ENCODE measurements around the gene CMC1.
"Not testable (repeated sequence)": the region's sequence is repeated elsewhere in the genome, so short reads cannot be mapped to it uniquely, and the experiment has no call there.

Gene CMC1, protein sequence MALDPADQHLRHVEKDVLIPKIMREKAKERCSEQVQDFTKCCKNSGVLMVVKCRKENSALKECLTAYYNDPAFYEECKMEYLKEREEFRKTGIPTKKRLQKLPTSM

DNA sequence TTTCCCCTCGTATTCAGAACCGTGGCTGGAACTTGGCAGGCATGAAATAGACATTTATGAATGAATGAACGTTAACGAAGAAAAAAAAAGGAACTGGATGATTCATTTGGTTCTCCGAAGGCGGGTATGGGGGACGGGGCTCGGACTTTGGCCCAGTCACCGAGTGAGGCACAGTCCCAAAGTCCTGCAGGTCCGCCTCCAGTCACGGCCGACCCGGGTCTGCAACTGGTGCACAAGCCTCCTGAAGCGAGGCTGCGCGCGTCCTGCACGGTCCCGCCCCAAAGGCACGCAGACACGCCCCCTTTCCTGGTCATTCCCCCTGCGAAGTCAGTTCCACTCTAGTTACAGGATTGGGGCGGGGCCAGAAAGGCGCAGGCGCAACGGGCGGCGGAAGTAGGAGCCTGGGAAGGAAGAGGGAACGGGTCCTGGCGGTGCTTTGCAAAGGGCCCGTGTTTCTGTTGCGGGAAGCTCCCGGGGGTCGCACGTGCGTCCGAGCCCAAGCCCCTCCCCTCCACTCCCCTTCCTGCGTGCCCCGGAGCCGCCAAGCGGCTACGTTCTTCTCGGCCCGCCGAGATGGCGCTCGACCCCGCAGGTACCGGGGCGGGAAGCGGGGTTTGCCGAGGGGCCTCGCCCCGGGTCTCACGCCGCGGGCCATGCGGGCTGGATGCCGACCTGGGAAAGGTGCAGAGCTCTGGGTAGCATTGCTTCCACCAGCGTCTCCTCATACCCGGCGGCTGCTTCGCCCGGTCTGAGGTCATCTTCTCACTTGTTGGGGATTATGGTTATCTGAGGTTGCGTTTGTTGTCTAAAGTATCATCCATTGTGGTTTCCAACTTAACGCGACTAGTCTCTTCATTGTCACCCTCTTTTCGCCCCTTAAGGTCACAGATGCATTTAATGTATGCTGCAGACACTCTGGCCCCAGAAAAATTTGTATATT lies at the start of gene CMC1:
CMC1 (plus strand) TSS at position 399 of the 940 bp plus-strand sequence; CDS start at position 574, 175 bp downstream.
- DNase-seq (ENCODE audit: low read depth), result peak; percentile 77

DNA sequence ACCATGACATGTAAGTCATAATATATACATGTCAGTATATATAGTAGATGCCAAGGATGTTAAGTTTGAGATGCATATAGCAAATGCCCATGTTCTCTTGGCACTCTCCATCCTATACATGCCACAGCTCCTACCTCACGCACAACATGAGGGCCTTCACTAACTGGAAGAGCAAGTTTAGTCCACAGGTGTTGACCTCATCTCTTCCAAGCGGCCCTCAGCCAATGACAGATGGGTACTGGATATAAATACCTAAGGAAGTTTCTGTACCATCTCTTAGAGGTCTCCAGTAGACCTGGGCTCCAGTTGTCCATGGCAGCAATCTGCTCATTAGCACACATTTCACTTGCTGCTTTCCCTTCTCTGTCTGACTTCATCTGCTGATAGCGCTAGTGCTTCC lies 43.3 kb upstream of the CMC1 start:
- DNase-seq (ENCODE audit: low read depth), result no peak

DNA sequence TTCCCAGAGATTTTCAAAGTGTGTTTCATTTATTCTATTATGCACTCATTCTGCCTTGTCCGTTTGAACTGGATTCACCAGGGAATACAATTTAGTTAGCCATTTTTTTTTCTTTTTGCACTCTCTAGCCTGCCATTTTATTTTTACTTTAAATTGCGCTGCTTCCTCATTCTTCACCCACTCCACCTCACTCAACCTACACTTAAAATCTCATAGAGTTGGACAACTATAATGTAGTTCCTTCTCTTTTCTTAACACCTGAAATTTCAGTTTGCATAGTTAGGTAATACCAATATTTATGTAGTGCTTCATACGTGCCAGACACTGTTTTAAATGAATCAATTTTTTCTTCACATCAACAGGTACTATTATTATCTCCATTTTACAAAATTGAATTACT lies 42.4 kb upstream of the CMC1 start:
- no peak for DNase-seq (ENCODE audit: low read depth)

DNA sequence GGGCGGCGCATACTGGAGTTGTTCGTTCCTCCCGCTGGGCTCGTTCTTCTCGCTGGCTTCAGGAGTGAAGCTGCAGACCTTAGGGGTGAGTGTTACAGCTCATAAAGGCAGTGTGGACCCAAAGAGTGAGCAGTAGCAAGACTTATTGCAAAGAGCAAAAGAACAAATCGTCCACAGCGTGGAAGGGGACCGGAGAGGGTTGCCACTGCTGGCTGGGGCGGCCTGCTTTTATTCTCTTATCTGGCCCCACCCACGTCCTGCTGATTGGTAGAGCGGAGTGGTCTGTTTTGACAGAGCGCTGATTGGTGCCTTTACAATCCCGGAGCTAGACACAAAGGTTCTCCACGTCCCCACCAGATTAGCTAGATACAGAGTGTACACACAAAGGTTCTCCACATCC lies 41.8 kb upstream of the CMC1 start:
- not testable (repeated sequence) for DNase-seq (ENCODE audit: low read depth)

DNA sequence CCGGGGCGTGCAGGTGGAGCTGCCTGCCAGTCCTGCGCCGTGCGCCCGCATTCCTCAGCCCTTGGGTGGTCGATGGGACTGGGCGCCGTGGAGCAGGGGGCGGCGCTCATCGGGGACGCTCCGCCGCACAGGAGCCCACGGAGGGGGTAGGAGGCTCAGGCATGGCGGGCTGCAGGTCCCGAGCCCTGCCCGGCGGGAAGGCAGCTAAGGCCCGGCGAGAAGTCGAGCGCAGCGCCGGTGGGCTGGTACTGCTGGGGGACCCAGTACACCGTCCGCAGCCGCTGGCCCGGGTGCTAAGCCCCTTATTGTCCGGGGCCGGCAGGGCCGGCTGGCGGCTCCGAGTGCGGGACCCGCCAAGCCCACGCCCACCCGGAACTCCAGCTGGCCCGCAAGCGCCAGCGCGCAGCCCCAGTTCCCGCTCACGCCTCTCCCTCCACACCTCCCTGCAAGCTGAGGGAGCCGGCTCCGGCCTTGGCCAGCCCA lies 41.0 kb upstream of the CMC1 start:
- DNase-seq (ENCODE audit: low read depth), result not testable (repeated sequence)

DNA sequence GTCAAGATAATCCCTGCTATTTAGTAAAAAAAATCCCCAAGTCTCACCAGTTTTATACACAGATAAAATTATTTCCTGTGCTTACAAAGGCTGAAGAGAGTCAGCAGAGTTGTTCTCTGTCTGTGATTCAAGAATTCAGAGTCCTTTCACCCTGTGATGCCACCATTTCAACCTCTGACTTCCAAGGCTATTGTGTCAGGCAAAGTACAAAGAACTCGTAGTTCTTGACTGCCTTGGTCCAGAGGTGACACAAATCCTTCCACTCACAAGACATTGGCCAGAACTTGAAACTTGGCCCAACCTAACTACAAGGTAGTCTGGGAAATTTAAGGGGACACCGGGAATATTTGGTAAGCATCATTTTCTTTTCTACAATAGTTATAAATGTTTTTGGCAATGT lies 34.9 kb upstream of the CMC1 start:
- DNase-seq (ENCODE audit: low read depth), result no peak

DNA sequence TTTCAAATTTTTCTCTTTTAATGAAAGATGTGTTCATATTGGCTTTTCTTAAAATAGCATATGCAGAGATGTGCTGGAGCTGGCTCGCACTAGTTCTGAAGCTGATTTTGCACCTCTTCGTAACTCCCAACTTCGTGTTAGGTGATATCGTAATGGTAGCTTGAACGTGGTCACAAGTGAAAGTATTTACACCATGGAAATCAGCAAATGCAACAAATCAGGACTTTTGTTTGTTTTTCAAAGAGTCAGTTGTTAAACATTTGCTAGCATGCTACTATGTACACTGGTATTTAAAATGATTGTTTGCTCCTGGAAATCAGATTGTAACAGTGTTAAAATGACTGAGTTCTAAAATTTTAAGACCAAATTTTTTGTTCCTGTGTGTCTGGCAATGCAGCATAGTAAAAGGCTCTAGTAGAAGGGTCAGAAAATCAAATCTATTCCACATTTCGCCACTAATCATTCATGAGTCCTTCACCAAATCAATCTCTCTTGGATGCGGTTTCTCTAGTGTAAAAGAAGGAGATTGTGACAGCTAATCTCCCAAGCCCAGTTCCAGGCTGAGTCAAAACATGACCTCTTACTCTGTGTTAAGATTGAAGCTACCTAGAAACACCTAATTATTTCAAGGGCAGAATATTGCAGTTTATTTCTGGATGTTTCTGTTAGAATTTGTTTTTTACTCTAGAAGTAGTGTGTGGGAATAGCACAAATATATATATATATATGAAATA lies 34.3 kb upstream of the CMC1 start:
- no peak for DNase-seq (ENCODE audit: low read depth)

DNA sequence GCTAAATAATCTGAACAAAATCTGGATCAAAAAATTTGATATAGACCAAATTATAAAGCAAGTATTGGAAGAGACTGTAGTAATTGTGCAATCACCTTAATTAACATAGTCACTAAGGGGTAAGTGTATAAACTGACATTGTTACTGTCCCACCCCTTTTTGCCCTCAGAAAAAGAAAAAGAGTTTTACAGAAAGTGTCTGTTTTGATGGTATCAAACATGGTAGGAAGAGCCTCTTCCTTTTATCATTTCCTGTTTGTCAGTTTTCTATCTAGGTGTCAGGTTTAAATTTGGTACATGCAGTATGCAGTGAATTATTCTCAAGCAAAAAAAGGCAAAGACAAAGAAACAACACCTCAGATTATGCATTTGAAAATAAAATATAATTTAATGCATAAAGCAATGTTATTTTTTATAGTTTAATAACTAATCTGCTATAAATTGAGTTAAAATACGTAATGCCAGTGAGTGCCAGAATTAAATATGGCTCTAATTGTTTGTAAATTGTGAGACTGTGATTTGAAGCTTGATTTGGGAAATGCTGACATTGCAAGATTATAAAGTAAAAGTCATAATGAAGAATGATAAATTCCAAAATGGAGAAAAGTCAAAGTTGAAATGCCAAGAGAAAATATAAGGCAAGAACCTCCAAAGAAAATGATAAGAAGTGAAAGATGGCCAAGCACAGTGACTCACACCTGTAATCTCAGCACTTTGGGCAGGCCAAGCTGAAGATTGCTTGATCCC lies 30.3 kb upstream of the CMC1 start:
- DNase-seq (ENCODE audit: low read depth), result no peak

DNA sequence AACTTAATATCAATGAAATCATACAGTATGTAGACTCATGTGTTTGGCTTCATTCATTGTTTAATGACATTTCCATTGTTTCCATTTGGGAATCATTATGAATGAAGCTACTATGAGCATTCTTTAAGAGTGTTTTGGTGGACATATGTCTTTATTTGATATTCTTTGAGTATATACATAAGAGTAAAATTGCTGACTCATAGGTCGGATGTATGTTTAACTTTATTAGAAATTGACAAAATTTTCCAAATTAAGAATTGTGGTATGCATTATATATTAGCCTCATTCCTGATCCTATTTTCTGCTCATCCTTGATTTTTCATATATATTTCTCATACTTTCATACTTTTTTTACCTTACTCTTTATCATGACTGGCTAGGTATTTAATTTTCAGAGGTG lies 28.7 kb upstream of the CMC1 start:
- DNase-seq (ENCODE audit: low read depth), result no peak

DNA sequence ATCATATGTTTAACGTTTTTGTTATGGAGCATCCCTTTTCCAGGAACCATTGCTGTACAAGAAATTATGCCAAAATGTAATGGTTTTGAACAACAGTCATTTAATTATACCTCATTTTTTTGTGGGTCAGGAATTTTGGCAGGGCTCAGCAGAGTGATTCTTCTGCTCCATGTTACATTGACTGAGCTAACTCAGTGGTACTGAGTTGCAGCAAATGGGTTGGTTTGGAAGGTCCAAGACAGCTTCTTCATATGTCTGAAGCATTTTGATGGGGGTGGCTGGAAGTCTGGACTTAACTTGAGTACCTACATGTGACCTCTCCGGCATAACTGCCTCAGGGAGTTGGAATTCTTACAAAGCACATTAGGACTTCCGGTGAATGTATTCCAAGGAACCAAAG lies 26.0 kb upstream of the CMC1 start:
- DNase-seq (ENCODE audit: low read depth), result no peak

DNA sequence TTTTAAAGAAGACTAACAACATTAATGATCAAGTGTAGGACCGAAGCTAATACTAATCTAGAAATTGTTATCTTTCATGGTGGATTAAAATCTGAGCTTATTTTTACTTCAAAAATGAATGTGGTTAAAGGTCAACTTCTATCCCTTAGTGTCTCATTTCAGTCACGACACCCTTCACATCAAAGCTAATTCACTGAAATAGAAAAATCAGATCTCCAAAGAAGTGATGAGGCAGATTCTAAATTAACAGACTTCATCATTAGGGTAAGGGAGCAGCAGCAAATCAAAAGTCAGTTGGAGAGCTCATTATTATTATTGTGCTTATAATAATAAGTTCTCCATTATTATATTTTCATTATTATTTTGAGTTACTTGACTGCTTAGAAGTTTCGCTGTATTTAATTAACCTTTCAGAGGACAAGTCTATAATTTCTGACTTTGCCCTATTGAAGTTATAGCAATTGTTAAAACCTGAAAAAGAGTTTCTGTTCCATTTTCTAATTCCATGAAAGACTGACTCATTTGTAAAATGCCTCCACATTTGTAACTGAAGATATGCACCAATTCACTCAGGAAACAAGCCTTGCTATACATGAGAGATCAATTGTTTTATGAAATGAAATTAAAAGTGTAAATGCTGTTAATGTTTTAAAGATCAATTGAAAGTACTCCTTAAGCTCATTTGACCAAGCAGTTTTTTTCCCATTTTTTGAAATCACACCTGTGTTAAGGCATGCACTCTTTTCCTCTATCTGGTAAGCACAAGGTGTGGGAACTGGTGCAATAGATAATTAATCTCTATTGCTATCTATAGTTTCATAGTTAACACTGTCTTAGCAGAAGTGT lies 23.1 kb upstream of the CMC1 start:
- DNase-seq (ENCODE audit: low read depth), result no peak

DNA sequence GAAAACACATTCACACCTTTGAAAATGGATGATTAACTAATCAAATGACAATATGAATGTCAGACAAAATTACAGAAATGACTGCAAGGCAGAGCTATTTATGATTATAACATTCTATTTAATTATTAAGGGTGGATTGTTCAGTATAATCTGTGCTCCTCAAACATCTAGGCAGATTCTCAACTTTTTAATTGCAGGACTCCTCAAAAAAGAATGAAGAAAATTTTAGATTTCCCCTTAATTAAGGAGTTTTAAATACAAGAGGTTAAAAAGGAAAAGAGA lies 22.6 kb upstream of the CMC1 start:
- DNase-seq (ENCODE audit: low read depth), result no peak

DNA sequence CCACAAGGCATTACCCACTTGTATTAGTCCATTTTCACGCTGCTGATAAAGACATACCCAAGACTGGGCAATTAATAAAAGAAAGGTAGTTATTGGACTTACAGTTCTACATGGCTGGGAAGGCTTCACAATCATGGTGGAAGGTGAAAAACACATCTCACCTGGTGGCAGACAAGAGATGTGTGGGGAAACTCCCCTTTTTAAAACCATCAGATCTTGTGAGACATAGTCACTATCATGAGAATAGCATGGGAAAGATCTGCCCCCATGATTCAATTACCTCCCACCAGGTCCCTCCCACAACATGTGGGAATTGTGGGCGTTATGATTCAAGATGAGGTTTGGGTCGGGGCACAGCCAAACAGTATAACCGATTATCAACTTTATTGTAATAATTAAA lies 17.0 kb upstream of the CMC1 start:
- no peak for DNase-seq (ENCODE audit: low read depth)

DNA sequence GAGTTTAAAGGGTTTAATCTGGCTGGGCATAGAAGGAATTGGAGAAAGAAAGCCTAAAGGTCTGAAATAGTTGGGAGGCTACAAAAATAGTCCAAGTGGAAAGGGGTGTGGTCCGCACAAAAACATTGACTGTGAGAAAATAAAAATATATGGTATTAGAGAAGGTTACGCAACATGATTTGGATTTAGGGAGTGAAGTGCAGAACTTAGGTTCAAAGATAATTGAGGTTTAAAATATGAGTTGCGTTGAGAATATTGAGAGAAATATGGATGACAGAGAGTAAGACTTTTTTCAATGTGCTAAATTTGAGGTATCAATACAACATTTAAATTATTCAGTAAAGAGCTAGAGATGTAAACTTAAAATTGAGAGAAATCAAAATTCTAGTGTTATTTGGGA lies 15.4 kb upstream of the CMC1 start:
- no peak for DNase-seq (ENCODE audit: low read depth)

DNA sequence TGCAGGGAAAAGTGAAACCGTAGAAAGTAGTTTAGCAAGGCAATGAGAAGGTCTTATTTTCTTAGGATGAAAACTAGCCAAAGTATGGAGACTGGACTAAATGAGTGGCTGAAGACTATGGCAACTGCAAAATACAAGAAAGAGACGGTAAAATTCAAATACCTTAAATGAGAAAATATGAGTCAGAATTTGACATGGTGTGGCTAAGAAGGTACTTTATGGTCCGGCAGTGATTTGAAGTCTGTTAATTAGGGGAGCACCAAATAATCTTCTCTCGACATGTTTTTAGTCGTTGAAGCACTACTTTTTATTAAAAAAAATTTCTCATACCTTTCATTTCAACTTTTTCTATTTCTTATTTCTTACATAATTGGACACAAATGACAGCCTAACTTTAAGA lies 12.8 kb upstream of the CMC1 start:
- no peak for DNase-seq (ENCODE audit: low read depth)

DNA sequence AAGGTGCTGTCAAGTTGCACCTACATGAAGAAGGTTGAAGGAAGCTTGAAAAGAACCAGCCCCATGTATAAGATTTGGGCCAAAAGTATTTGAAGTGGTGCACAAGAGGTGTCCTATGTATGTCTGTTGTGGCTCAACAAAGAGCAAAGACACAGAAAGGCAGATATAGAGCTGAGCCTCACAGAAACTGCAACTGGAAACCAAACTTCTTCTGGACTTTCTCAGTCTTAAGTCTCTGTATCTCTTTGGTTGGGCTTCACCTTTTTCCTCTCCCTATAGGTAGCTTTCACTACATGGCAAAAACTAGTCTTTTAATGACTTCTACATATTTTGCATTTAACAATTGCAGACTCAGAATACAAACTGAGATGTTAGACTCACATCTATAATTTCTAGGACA lies 8.8 kb upstream of the CMC1 start:
- no peak for DNase-seq (ENCODE audit: low read depth)

DNA sequence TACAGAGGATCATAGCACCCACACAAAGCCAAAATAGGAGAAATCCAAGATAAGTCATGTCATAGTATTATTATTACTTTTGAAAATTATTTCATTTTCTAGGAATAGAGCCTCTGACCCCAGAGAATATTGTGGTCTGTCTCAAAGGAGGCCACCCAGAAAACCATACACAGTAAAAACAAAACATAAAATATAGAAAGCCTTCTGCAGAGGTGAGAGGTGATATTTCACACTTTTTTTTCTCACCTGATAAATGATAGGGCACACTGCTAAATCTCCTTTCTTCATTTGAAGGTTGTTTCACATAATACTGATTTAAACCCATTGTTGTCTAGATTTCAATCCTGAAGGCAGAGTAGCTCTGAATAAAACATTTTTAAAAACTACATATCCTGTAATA lies 7.0 kb upstream of the CMC1 start:
- DNase-seq (ENCODE audit: low read depth), result no peak

DNA sequence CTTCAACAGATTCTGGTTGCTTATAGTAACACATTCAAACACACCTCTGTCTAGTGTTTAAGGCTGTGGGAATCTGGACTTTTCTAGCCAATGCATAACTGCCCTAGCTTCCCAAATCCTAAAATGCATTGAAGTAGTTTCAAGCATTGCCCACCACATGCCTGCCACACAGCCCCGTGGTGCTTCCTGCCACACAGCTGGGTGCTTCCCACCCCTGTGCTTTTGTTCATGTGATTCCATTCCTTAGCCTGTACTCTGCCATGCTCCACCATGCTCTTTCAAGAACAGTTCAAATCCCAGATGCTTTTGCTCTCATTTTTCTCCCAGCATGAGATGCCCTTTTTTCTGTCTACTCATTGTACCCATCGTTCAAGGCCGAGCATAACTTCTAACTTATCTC lies 2.3 kb upstream of the CMC1 start:
- DNase-seq (ENCODE audit: low read depth), result no peak

DNA sequence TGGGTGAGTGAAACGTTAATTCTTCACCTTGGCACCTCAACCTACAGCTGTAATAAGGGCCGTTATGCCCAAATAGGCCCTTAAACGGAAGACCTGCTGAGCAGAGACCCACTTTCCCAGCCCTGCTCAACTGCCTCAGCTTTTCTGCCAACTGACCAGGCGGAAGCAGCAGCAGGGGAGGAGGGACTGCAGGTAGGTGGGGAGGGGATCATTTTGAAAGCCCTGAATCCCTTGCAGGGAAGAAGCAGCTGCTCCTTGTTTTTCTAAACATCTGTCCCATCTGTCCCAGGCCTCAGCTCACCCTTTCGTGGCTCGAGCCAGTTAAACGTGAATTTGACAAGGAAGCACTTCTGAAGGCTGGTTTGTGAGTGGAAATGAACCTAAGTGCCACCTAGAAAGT lies 978 bp upstream of the CMC1 start:
- DNase-seq (ENCODE audit: low read depth), result no peak

DNA sequence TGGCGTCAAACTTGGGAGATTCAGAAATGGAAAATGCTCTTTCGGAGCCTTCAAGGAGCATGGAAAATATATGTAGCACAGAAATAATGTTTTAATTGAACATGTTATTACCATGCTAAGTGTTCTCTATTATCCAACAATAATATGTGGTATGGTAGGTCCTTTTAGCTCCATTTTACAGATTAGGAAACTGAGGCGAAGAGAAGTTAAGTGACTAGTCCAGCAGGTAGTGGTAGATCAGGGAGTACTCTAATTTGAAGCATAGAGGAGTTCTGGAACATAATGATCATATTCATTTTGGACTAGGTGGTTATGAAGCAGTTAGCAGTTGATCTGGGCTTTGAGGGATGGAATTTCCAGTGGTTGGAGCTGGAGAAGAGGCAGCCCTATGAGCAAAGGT lies 1.1 kb downstream of the CMC1 start:
- DNase-seq (ENCODE audit: low read depth), result no peak

DNA sequence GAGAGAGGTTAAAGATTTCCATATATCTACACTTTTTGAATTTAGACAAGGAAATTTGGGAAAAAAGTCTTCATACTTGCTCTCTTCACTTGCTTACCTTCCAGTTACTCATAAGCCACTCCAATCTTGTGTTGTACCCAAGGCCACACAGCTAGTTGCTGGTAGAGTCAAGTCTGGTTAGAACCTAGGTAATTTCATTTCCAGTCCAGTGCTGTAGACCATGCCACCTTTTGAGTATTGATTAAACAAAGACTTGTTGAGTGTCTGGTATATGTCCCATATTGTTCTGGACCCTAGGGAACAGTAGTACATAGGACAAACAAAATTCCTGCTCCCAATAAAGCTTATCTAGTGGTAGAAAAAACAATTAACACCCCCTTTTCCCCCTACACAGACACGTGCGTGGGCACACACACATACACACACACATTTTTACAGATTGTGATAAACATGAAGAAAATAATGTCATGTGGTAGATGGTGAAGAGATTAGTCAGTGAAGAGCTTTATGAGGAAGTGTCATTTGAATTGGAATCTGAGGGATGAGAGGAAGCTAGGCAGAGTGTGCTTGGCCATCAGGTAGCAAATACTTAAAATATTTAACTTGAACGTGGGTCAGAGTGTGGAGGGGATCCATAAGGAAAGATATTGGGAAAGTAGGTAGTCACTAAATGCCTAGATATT lies 2.1 kb downstream of the CMC1 start:
- DNase-seq (ENCODE audit: low read depth), result no peak
